Measurements from ENCODE around the gene CDH13. TPM values are rescaled to one million over a fixed set of nuclear protein-coding genes. Genes with fewer than 3 reads are reported as not detected.

The CDH13 gene
- total and polyA plus RNA-seq, 2 of the 8 experiments (the other 6 are each of a cell fraction or from before 2014, with no cell fraction given): 2.3 to 2.4 TPM

GRCh38 chr16:83021746-83022145 lies 395.0 kb downstream of the CDH13 start:
- H2AFZ ChIP-seq (ENCODE audit: low read length): no peak overlapping the region
- H3K9me3 ChIP-seq (ENCODE audit: insufficient read depth in 2 of 2, low read depth in 1 of 2, low read length in 1 of 2): 0 out of 4 replicates have a peak, but pooled peaks cover 0 to 4% of the 10 kb centered on the region in 2 experiments
- H4K8ac ChIP-seq (ENCODE audit: extremely low read depth, insufficient read depth, low read length): no peak overlapping the region
- ChIA-PET POLR2A (ENCODE audit: partially characterized antibody) (no interaction called here), CTCF (ENCODE audit: partially characterized antibody) (no interaction called here)
- no peak overlapping the region for H3K4me2 ChIP-seq (ENCODE audit: insufficient read depth in 1 of 2, low read depth in 2 of 2, low read length in 2 of 2)
- H3K27ac ChIP-seq (ENCODE audit: low read depth, low read length): no peak overlapping the region
- 96% methylated on average over 3 of the region's 3 CpGs; no CpG with 5 or more reads in 1 of the 2 experiments for WGBS, 2 experiments (ENCODE audit: extremely low coverage in 1 of 2, insufficient coverage in 1 of 2, insufficient read length in 1 of 2, insufficient replicate concordance in 2 of 2, low coverage in 1 of 2, low lambda C conversion rate in 2 of 2, missing lambda C conversion rate in 1 of 2)
- H3K79me2 ChIP-seq (ENCODE audit: control insufficient read depth in 1 of 2, insufficient read depth in 2 of 2, low read length in 2 of 2): no peaks in the 10 kb centered on the region
- H2BK20ac ChIP-seq (ENCODE audit: low read length): no peak overlapping the region
- no peak overlapping the region for H3K18ac ChIP-seq (ENCODE audit: extremely low read depth, low read length)
- no peak overlapping the region for H3K56ac ChIP-seq (replicated peaks; ENCODE audit: insufficient read length, low read depth, low read length)
- H3K4me1 ChIP-seq (replicated peaks in 1 of 4; ENCODE audit: control insufficient read depth in 3 of 4, insufficient read depth in 4 of 4, low read length in 3 of 4): no peaks in the 10 kb centered on the region
- no peaks in the 10 kb centered on the region for H3K36me3 ChIP-seq (ENCODE audit: control insufficient read depth in 2 of 4, insufficient read depth in 4 of 4, low read length in 3 of 4)
- no peak for DNase-seq (ENCODE audit: low read depth in 1 of 2, low spot score in 2 of 2)
- H4K20me1 ChIP-seq (replicated peaks in 1 of 2; ENCODE audit: control insufficient read depth in 1 of 2, insufficient read depth in 2 of 2, low read length in 2 of 2): no peaks in the 10 kb centered on the region
- no peak overlapping the region for H3K9ac ChIP-seq (replicated peaks in 1 of 4; ENCODE audit: extremely low read depth in 1 of 4, low read depth in 3 of 4, low read length in 3 of 4)
- no peak overlapping the region for H4K91ac ChIP-seq (replicated peaks; ENCODE audit: insufficient read length, low read length)
- no peaks in the 10 kb centered on the region for H3K79me1 ChIP-seq (ENCODE audit: low read depth, low read length)
- H3K4me3 ChIP-seq (ENCODE audit: extremely low read depth in 1 of 4, insufficient read depth in 2 of 4, low read depth in 3 of 4, low read length in 4 of 4): no peak overlapping the region
- H2BK12ac ChIP-seq (ENCODE audit: low read depth, low read length): no peak overlapping the region
- no peak overlapping the region for H2BK120ac ChIP-seq (replicated peaks; ENCODE audit: low read depth, low read length)
- H3K23me2 ChIP-seq (ENCODE audit: low read depth, low read length): no peaks in the 10 kb centered on the region
- no peak overlapping the region for H3K4ac ChIP-seq (replicated peaks; ENCODE audit: insufficient read length, low read depth, low read length)
- no peak overlapping the region for H2BK15ac ChIP-seq (ENCODE audit: low read length)
- no peaks in the 10 kb centered on the region for H3K27me3 ChIP-seq (replicated peaks in 1 of 4; ENCODE audit: control insufficient read depth in 3 of 4, extremely low read depth in 1 of 4, insufficient read depth in 3 of 4, low read length in 3 of 4)
- TF ChIP-seq CREB1 (IDR thresholded peaks at IDR 0.05) (no peak), NRF1 (IDR thresholded peaks at IDR 0.05; ENCODE audit: low read depth, low read length) (no peak), HDAC2 (IDR thresholded peaks at IDR 0.05; ENCODE audit: borderline replicate concordance in 1 of 2, low read depth in 2 of 2, low read length in 2 of 2) (no peak), TAF1 (IDR thresholded peaks at IDR 0.05; ENCODE audit: low read depth, low read length) (no peak), SP1 (IDR thresholded peaks at IDR 0.05; ENCODE audit: low read depth, low read length) (no peak), TCF12 (IDR thresholded peaks at IDR 0.05; ENCODE audit: low read depth, low read length) (no peak), ASH2L (IDR thresholded peaks at IDR 0.05; ENCODE audit: low read length) (no peak), CBX5 (IDR thresholded peaks at IDR 0.05; ENCODE audit: low read depth, low read length) (no peak), CTBP2 (IDR thresholded peaks at IDR 0.05; ENCODE audit: borderline replicate concordance, insufficient read depth, insufficient read length, low read length) (no peak)
- TF ChIP-seq, protein P1, sequence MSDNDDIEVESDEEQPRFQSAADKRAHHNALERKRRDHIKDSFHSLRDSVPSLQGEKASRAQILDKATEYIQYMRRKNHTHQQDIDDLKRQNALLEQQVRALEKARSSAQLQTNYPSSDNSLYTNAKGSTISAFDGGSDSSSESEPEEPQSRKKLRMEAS (IDR thresholded peaks at IDR 0.05): no peak
- H4K5ac ChIP-seq (ENCODE audit: insufficient read length, low read depth, low read length): no peak overlapping the region
- no peak overlapping the region for H3K14ac ChIP-seq (ENCODE audit: insufficient read length)
- H2BK5ac ChIP-seq (ENCODE audit: low read depth, low read length): no peak overlapping the region
- no peak overlapping the region for H2AK5ac ChIP-seq (ENCODE audit: low read depth, low read length)
- H3K23ac ChIP-seq (ENCODE audit: insufficient read length): no peak overlapping the region
- no peak for FAIRE-seq
